ENCODE measurements around the gene TCP11X1. TPM values are rescaled to one million over a fixed set of nuclear protein-coding genes. Genes with fewer than 3 reads are reported as not detected.
"Not testable (repeated sequence)": the region's sequence is repeated elsewhere in the genome, so short reads cannot be mapped to it uniquely, and the experiment has no call there.

TCP11X1 gene
- total RNA-seq, 2 experiments from 2014 or later: not detected

DNA sequence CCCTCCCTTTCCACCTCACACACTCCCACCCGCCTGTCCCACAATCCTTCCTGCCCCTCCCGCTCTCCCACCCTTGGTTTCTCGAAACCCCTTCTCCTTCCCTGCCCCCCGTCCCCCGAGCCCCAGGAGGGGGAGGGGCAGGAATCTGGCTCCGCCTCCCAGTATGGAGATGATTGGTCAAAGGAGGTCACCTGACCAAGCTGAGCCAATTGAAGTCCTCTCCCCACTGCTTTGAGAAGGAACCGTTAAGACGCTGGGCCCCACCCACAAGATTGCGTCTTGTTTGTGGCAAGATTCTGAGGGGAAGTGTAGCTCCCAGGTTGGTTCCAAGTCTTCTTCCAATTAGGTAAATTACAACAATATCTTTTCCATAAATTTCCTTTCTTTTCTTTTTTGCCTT, 31.8 kb downstream of the TCP11X1 start, which contains the start of gene NXF2:
NXF2 (plus strand) TSS at position 275 of the 400 bp plus-strand sequence. CDS start 59,912 bp downstream, outside the sequence.
- H3K27ac ChIP-seq (ENCODE audit: low read depth in 1 of 2, low read length in 2 of 2); H3K4me1 ChIP-seq (ENCODE audit: insufficient read depth, low read length); CTCF ChIA-PET; H3K27me3 ChIP-seq (ENCODE audit: control insufficient read depth in 1 of 2, insufficient read depth in 2 of 2, low read length in 2 of 2); H3K27ac Mint-ChIP-seq; H3K36me3 ChIP-seq (ENCODE audit: insufficient read depth, low read length); H3K9me3 ChIP-seq (ENCODE audit: control insufficient read depth in 1 of 2, insufficient read depth in 1 of 2, low read length in 2 of 2); DNase-seq; H3K36me3 Mint-ChIP-seq (ENCODE audit: low read depth); ATAC-seq (ENCODE audit: poor library complexity); intact Hi-C loops (cut with DNase I, micrococcal nuclease); POLR2A ChIA-PET; H3K4me1 Mint-ChIP-seq (ENCODE audit: low read depth); H3K9me3 Mint-ChIP-seq; H3K4me3 ChIP-seq (ENCODE audit: low read length); H3K4me3 Mint-ChIP-seq; H3K27me3 Mint-ChIP-seq: not testable (repeated sequence)

GRCh38 chrX:102272231-102272630, 57.1 kb downstream of the TCP11X1 start:
- H3K36me3 ChIP-seq (ENCODE audit: insufficient read depth, low read length); POLR2A ChIA-PET; DNase-seq; ATAC-seq (ENCODE audit: poor library complexity); H3K27me3 Mint-ChIP-seq; H3K9me3 ChIP-seq (ENCODE audit: control insufficient read depth in 1 of 2, insufficient read depth in 1 of 2, low read length in 2 of 2); intact Hi-C loops (cut with DNase I, micrococcal nuclease); H3K27ac ChIP-seq (ENCODE audit: low read depth in 1 of 2, low read length in 2 of 2); CTCF ChIA-PET; H3K9me3 Mint-ChIP-seq; H3K4me3 Mint-ChIP-seq; H3K4me1 ChIP-seq (ENCODE audit: insufficient read depth, low read length); H3K27ac Mint-ChIP-seq; H3K4me1 Mint-ChIP-seq (ENCODE audit: low read depth); H3K27me3 ChIP-seq (ENCODE audit: control insufficient read depth in 1 of 2, insufficient read depth in 2 of 2, low read length in 2 of 2); H3K4me3 ChIP-seq (ENCODE audit: low read length); H3K36me3 Mint-ChIP-seq (ENCODE audit: low read depth): not testable (repeated sequence)

Other genes starting within 250 kb of the TCP11X1 start
- gene TCEAL2, start 89.6 kb upstream of the TCP11X1 start, total RNA-seq: 1 to 10 TPM in 1 of 2 experiments, under 1 TPM in 1; 0.59 to 1.2 TPM
- not detected for gene TCEAL6, start 72.8 kb upstream of the TCP11X1 start, total RNA-seq
- 10 to 100 TPM; 12.4 to 14.3 TPM for gene BEX5, start 59.3 kb upstream of the TCP11X1 start, total RNA-seq
- gene NXF2, start 31.9 kb downstream of the TCP11X1 start, total RNA-seq: not detected
- not detected for gene NXF2B, start 224.7 kb downstream of the TCP11X1 start, total RNA-seq